ENCODE data around the gene EEPD1.
"Not testable (repeated sequence)": the region's sequence is repeated elsewhere in the genome, so short reads cannot be mapped to it uniquely, and the experiment has no call there.

EEPD1 gene

DNA sequence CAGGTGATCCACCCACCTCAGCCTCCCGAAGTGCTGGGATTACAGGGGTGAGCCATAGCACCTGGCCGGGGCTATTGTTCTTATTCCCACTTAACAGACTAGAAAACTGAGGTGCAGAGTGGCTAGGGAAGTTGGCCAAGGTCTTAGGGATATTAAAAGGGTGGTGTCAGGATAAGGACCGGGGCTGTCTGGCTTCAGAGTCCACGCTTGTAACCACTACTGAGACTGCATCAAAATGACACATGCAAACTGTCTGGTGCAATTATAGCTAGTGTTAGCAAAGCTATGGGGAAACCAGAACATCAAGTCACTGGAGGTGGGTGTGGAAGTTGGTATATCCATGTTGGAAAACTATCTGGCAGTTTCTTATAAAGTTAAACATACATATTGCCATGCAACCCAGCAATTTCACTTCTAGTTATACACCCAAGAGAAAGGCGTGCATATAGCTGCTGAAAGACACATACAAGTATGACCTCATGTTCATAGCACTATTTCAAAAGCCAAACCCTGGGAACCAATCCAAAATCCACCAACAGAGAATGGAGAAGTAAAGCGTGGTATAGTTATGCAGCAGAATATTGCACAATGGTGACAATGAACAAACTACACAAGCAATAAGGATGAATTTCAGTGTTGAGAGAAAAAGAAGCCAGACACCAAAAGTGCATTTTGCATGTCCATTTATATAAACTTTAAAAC lies 33.9 kb upstream of the EEPD1 start:
- H3K27ac Mint-ChIP-seq, result no peak overlapping the region
- H3K4me3 Mint-ChIP-seq, result no peak overlapping the region
- H3K9me3 Mint-ChIP-seq, result no peaks in the 10 kb centered on the region
- H3K4me1 Mint-ChIP-seq (ENCODE audit: low read depth), result peaks cover 21% of the 10 kb centered on the region
- peaks cover 2% of the 10 kb centered on the region for H3K36me3 Mint-ChIP-seq (ENCODE audit: low read depth)
- peaks cover 49% of the 10 kb centered on the region for H3K27me3 Mint-ChIP-seq (ENCODE audit: low read depth)

GRCh38 chr7:36119983-36120646 lies 32.9 kb upstream of the EEPD1 start:
- peaks cover 54% of the 10 kb centered on the region for H3K27me3 Mint-ChIP-seq (ENCODE audit: low read depth)
- H3K27ac Mint-ChIP-seq; H3K4me3 Mint-ChIP-seq; H3K36me3 Mint-ChIP-seq (ENCODE audit: low read depth); H3K9me3 Mint-ChIP-seq: not testable (repeated sequence)
- H3K4me1 Mint-ChIP-seq (ENCODE audit: low read depth), result peaks cover 19% of the 10 kb centered on the region

DNA sequence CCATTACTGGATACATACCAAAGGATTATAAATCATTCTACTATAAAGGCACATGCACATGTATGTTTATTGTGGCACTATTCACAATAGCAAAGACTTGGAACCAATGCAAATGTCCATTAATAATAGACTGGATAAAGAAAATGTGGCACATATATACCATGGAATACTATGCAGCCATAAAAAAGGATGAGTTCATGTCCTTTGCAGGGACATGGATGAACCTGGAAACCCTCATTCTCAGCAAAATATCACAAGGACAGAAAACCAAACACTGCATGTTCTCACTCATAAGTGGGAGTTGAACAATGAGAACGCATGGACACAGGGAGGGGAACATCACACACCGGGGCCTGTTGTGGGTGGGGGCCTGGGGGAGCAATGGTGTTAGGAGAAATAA lies 27.4 kb upstream of the EEPD1 start:
- H3K4me1 Mint-ChIP-seq (ENCODE audit: low read depth); H3K36me3 Mint-ChIP-seq (ENCODE audit: low read depth); H3K9me3 Mint-ChIP-seq; H3K27ac Mint-ChIP-seq; H3K4me3 Mint-ChIP-seq: not testable (repeated sequence)
- H3K27me3 Mint-ChIP-seq (ENCODE audit: low read depth), result peaks cover 41% of the 10 kb centered on the region

GRCh38 chr7:36127075-36127740 lies 25.8 kb upstream of the EEPD1 start:
- H3K4me3 Mint-ChIP-seq, result no peak overlapping the region
- peaks cover 2% of the 10 kb centered on the region for H3K36me3 Mint-ChIP-seq (ENCODE audit: low read depth)
- peaks cover 27% of the 10 kb centered on the region for H3K27me3 Mint-ChIP-seq (ENCODE audit: low read depth)
- no peaks in the 10 kb centered on the region for H3K4me1 Mint-ChIP-seq (ENCODE audit: low read depth)
- H3K9me3 Mint-ChIP-seq, result peaks cover 7% of the 10 kb centered on the region
- no peak overlapping the region for H3K27ac Mint-ChIP-seq

GRCh38 chr7:36128448-36129047 lies 24.5 kb upstream of the EEPD1 start:
- H3K27me3 Mint-ChIP-seq (ENCODE audit: low read depth), result peaks cover 16% of the 10 kb centered on the region

DNA sequence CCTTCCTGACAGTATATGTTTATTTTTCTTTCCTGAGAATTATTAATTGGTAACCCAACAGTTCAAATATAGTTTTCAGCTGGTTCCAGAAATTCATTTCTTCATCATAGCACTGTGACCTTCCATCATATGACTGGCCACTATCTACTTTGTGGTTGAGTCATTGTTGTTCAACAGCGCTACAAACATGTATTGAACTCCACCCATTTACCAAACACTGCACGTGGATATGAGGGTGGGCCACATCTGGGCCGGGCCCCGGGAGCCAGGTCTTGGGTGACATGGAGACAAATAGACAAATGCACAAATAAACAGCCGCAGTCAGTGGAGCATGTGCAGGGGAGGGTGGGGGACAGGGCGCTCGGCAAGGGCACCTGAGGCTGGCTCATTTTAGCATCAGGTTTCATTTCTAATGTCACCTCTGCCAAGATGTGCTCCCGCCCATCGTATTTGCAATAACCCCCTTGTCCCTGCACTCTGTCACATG lies 24.0 kb upstream of the EEPD1 start:
- H3K27me3 Mint-ChIP-seq (ENCODE audit: low read depth), result peaks cover 12% of the 10 kb centered on the region
- H3K4me1 Mint-ChIP-seq (ENCODE audit: low read depth), result no peaks in the 10 kb centered on the region
- H3K27ac Mint-ChIP-seq, result no peak overlapping the region
- no peak overlapping the region for H3K4me3 Mint-ChIP-seq
- peaks cover 7% of the 10 kb centered on the region for H3K9me3 Mint-ChIP-seq
- no peaks in the 10 kb centered on the region for H3K36me3 Mint-ChIP-seq (ENCODE audit: low read depth)

More at GRCh38 chr7:36128448-36129047, 24.5 kb upstream of the EEPD1 start:
- Mint-ChIP-seq H3K4me3 (no peak overlapping the region), H3K9me3 (peaks cover 7% of the 10 kb centered on the region), H3K36me3 (ENCODE audit: low read depth) (no peaks in the 10 kb centered on the region), H3K4me1 (ENCODE audit: low read depth) (no peaks in the 10 kb centered on the region), H3K27ac (no peak overlapping the region)

DNA sequence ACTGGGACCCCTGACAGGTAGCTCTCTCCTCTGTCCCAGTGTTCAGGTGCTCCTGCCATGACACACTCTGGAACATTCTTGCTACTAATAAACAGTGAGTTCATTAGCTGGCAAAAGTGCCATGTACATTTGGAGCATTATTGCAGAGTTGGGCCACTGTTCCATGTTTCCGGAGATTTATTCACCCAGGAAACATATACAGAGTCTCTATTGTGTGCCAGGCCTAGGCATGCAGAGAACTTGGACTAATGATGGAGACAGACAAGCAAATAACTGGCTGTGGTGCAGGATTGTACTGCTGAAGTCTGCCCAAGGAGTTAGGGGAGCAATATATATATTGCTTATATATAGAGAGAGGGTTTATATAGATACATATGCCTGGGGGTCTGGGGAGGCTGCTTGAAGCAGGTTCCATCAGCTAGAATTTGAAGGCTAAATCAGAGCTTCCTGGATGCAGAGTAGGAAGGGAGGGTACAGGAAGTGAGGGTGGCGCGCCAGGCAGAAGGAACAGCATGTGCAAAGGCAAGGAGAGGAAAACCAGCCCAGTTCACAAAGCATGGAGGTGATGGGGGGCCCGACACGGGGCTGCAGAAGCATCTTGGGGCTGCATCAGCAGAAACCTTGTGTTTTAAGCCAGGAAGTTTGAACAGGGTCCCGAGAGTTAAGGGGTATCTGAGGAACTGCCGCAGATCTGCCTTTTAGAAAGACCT lies 22.7 kb upstream of the EEPD1 start:
- Mint-ChIP-seq H3K27me3 (ENCODE audit: low read depth) (peaks cover 4% of the 10 kb centered on the region), H3K9me3 (no peaks in the 10 kb centered on the region), H3K4me1 (ENCODE audit: low read depth) (no peaks in the 10 kb centered on the region), H3K36me3 (ENCODE audit: low read depth) (no peaks in the 10 kb centered on the region), H3K27ac (no peak overlapping the region), H3K4me3 (no peak overlapping the region)

GRCh38 chr7:36131026-36131425 lies 22.0 kb upstream of the EEPD1 start:
- Mint-ChIP-seq H3K4me3 (no peak overlapping the region), H3K9me3 (no peaks in the 10 kb centered on the region), H3K4me1 (ENCODE audit: low read depth) (no peaks in the 10 kb centered on the region)

DNA sequence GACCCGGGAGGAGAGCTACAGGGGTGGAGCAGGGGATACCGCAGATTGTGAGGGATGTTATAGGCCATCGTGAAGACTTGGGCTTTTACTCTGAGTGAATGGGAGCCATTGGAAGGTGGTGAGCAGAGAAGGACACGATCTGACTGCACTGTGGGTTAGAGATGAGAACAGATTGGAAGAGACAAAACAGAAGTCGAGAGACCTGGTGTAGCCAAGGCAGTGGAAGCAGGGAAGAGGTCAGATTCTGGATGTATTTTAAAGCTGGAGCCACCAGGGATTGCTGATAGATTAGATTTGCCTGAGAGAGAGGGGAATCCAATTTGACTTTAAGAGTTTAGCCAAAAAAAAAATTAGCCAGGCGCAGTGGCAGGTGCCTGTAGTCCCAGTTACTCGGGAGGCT lies 21.6 kb upstream of the EEPD1 start:
- Mint-ChIP-seq H3K27me3 (ENCODE audit: low read depth) (peaks cover 4% of the 10 kb centered on the region), H3K36me3 (ENCODE audit: low read depth) (no peaks in the 10 kb centered on the region), H3K27ac (no peak overlapping the region), H3K9me3 (no peaks in the 10 kb centered on the region), H3K4me3 (no peak overlapping the region), H3K4me1 (ENCODE audit: low read depth) (no peaks in the 10 kb centered on the region)

More at GRCh38 chr7:36131026-36131425, 22.0 kb upstream of the EEPD1 start:
- no peaks in the 10 kb centered on the region for H3K36me3 Mint-ChIP-seq (ENCODE audit: low read depth)
- no peak overlapping the region for H3K27ac Mint-ChIP-seq
- H3K27me3 Mint-ChIP-seq (ENCODE audit: low read depth), result peaks cover 4% of the 10 kb centered on the region

- H3K27me3 Mint-ChIP-seq (ENCODE audit: low read depth), result peaks cover 4% of the 10 kb centered on the region
Measured at GRCh38 chr7:36132012-36132411, 21.0 kb upstream of the EEPD1 start.

GRCh38 chr7:36135700-36136099 lies 17.4 kb upstream of the EEPD1 start:
- Mint-ChIP-seq H3K36me3 (ENCODE audit: low read depth) (no peaks in the 10 kb centered on the region), H3K27ac (no peak overlapping the region), H3K4me3 (no peak overlapping the region), H3K4me1 (ENCODE audit: low read depth) (no peaks in the 10 kb centered on the region), H3K9me3 (no peaks in the 10 kb centered on the region), H3K27me3 (ENCODE audit: low read depth) (peaks cover 18% of the 10 kb centered on the region)

More at GRCh38 chr7:36132012-36132411, 21.0 kb upstream of the EEPD1 start:
- Mint-ChIP-seq H3K27ac (no peak overlapping the region), H3K9me3 (no peaks in the 10 kb centered on the region), H3K4me1 (ENCODE audit: low read depth) (no peaks in the 10 kb centered on the region), H3K36me3 (ENCODE audit: low read depth) (no peaks in the 10 kb centered on the region), H3K4me3 (no peak overlapping the region)

DNA sequence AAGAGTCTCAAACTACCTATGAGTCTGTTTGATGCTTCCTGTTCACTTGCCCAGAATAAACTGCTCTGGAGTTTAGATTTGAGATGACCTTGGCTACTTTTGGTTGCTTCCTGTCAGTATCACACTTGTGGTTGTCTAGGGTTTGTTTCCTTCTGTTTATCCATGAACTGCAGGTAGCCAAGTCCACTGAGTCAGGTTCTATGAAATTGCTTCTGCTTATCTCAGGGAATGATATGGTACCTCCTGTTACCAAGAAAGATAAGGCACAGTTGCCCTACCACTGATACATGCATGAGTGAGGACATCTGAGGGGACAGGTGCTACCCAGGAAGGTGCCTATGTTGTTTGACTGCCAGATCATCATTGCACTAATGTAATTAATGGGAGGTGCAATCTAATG lies 15.8 kb upstream of the EEPD1 start:
- Mint-ChIP-seq H3K27ac (no peak overlapping the region), H3K4me1 (ENCODE audit: low read depth) (no peaks in the 10 kb centered on the region), H3K36me3 (ENCODE audit: low read depth) (no peaks in the 10 kb centered on the region), H3K9me3 (no peaks in the 10 kb centered on the region), H3K4me3 (no peak overlapping the region), H3K27me3 (ENCODE audit: low read depth) (peaks cover 23% of the 10 kb centered on the region)

DNA sequence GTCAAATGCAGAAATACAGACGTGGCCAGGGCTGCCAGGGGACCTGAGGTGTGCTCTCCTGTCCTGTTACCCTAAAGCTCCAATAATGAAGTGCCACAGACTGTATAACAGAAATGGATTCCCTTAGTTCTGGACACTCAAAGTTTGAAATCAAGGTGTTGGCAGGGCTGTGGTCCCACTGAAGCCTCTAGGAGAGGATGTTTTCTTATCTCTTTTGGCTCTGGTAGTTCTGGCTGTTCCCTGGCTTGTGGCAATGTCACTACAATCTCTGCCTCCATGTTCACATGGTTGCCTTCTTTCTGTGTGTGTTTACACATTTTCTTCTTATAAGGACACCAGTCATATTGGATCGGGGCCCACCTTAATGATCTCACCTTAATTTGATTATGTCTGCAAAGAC lies 15.3 kb upstream of the EEPD1 start:
- peaks cover 23% of the 10 kb centered on the region for H3K27me3 Mint-ChIP-seq (ENCODE audit: low read depth)
- H3K9me3 Mint-ChIP-seq, result no peaks in the 10 kb centered on the region
- no peak overlapping the region for H3K4me3 Mint-ChIP-seq
- no peaks in the 10 kb centered on the region for H3K4me1 Mint-ChIP-seq (ENCODE audit: low read depth)
- no peaks in the 10 kb centered on the region for H3K36me3 Mint-ChIP-seq (ENCODE audit: low read depth)
- H3K27ac Mint-ChIP-seq, result no peak overlapping the region

GRCh38 chr7:36138209-36138608 lies 14.8 kb upstream of the EEPD1 start:
- Mint-ChIP-seq H3K27me3 (ENCODE audit: low read depth) (peaks cover 27% of the 10 kb centered on the region), H3K9me3 (no peaks in the 10 kb centered on the region), H3K36me3 (ENCODE audit: low read depth) (no peaks in the 10 kb centered on the region), H3K27ac (no peak overlapping the region), H3K4me3 (no peak overlapping the region), H3K4me1 (ENCODE audit: low read depth) (no peaks in the 10 kb centered on the region)
